Measurements from ENCODE around the gene PCDHAC1. TPM values are rescaled to one million over a fixed set of nuclear protein-coding genes. Genes with fewer than 3 reads are reported as not detected.

PCDHAC1 gene
- total RNA-seq, 4 donors from 2014 or later: 0.11 to 0.64 (median 0.18) TPM; not detected in 1

GRCh38 chr5:140969880-140970279 lies 43.8 kb downstream of the PCDHAC1 start:
- Histone ChIP-seq H3K27me3 (peaks cover 19% of the 10 kb centered on the region), H3K27ac (no peak overlapping the region), H3K9me3 (no peaks in the 10 kb centered on the region), H3K4me1 (peaks cover 15% of the 10 kb centered on the region), H3K36me3 (no peaks in the 10 kb centered on the region), H3K4me3 (no peak overlapping the region)
- TF ChIP-seq POLR2A (IDR thresholded peaks at IDR 0.05) (no peak), POLR2AphosphoS5 (IDR thresholded peaks at IDR 0.05) (no peak), EP300 (IDR thresholded peaks at IDR 0.05) (no peak), CTCF (IDR thresholded peaks at IDR 0.05) (no peak)
- no peak for DNase-seq (ENCODE audit: low spot score in 2 of 2)

GRCh38 chr5:140973550-140973949 lies 47.5 kb downstream of the PCDHAC1 start:
- H3K4me1 ChIP-seq: no peaks in the 10 kb centered on the region
- no peak for TF ChIP-seq POLR2A (IDR thresholded peaks at IDR 0.05)
- no peak for TF ChIP-seq CTCF (IDR thresholded peaks at IDR 0.05)
- TF ChIP-seq POLR2AphosphoS5 (IDR thresholded peaks at IDR 0.05): no peak
- TF ChIP-seq EP300 (IDR thresholded peaks at IDR 0.05): no peak
- no peaks in the 10 kb centered on the region for H3K36me3 ChIP-seq
- H3K27me3 ChIP-seq: no peaks in the 10 kb centered on the region
- no peaks in the 10 kb centered on the region for H3K9me3 ChIP-seq
- no peak overlapping the region for H3K4me3 ChIP-seq
- no peak for DNase-seq (ENCODE audit: low spot score in 2 of 2)
- H3K27ac ChIP-seq: no peak overlapping the region

- no peak overlapping the region for H3K4me3 ChIP-seq
- no peaks in the 10 kb centered on the region for H3K9me3 ChIP-seq
- TF ChIP-seq POLR2AphosphoS5 (IDR thresholded peaks at IDR 0.05) (no peak), CTCF (IDR thresholded peaks at IDR 0.05) (no peak), POLR2A (IDR thresholded peaks at IDR 0.05) (no peak), EP300 (IDR thresholded peaks at IDR 0.05) (no peak)
- H3K4me1 ChIP-seq: no peaks in the 10 kb centered on the region
- no peaks in the 10 kb centered on the region for H3K36me3 ChIP-seq
- no peak for DNase-seq (ENCODE audit: low spot score in 2 of 2)
- H3K27me3 ChIP-seq: no peaks in the 10 kb centered on the region
- H3K27ac ChIP-seq: no peak overlapping the region
- WGBS: 23% methylated on average over 3 of the region's 3 CpGs
Measured at GRCh38 chr5:140977003-140977402, 50.9 kb downstream of the PCDHAC1 start.

- no peak overlapping the region for H3K4me3 ChIP-seq
- no peak overlapping the region for H3K27ac ChIP-seq
- H3K9me3 ChIP-seq: no peaks in the 10 kb centered on the region
- TF ChIP-seq POLR2AphosphoS5 (IDR thresholded peaks at IDR 0.05) (no peak), EP300 (IDR thresholded peaks at IDR 0.05) (no peak), CTCF (IDR thresholded peaks at IDR 0.05) (no peak), POLR2A (IDR thresholded peaks at IDR 0.05) (no peak)
- H3K36me3 ChIP-seq: no peaks in the 10 kb centered on the region
- DNase-seq (ENCODE audit: low spot score in 2 of 2): no peak
- 67% methylated on average over 2 of the region's 2 CpGs for WGBS
- no peaks in the 10 kb centered on the region for H3K4me1 ChIP-seq
- no peaks in the 10 kb centered on the region for H3K27me3 ChIP-seq
Measured at GRCh38 chr5:140978260-140978659, 52.2 kb downstream of the PCDHAC1 start.

- Histone ChIP-seq H3K9me3 (no peaks in the 10 kb centered on the region), H3K27ac (no peak overlapping the region), H3K4me1 (no peaks in the 10 kb centered on the region), H3K36me3 (no peaks in the 10 kb centered on the region), H3K27me3 (no peaks in the 10 kb centered on the region), H3K4me3 (no peak overlapping the region)
- DNase-seq (ENCODE audit: low spot score in 2 of 2): no peak
- TF ChIP-seq CTCF (IDR thresholded peaks at IDR 0.05): no peak
- no peak for TF ChIP-seq POLR2AphosphoS5 (IDR thresholded peaks at IDR 0.05)
- no peak for TF ChIP-seq POLR2A (IDR thresholded peaks at IDR 0.05)
- no peak for TF ChIP-seq EP300 (IDR thresholded peaks at IDR 0.05)
- 90% methylated on average over 1 of the region's 1 CpG for WGBS
Measured at GRCh38 chr5:140978983-140979382, 52.9 kb downstream of the PCDHAC1 start.

Other genes with a start within 250 kb of the PCDHAC1 start
- gene HARS1, start 234.9 kb upstream of the PCDHAC1 start, total RNA-seq: 10 to 100 TPM; 73.3 to 87.0 (median 79.2) TPM
- gene HARS2, start 234.8 kb upstream of the PCDHAC1 start, total RNA-seq: 10 to 100 TPM; 21.0 to 57.0 (median 35.1) TPM
- 10 to 100 TPM; 18.2 to 36.3 (median 28.0) TPM for gene ZMAT2, start 225.9 kb upstream of the PCDHAC1 start, total RNA-seq
- not detected for gene PCDHA1, start 140.2 kb upstream of the PCDHAC1 start, total RNA-seq
- gene PCDHA2, start 131.4 kb upstream of the PCDHAC1 start, total RNA-seq: not detected
- under 1 TPM; 0.23 to 0.89 (median 0.40) TPM for gene PCDHA3, start 125.2 kb upstream of the PCDHAC1 start, total RNA-seq
- gene PCDHA4, start 119.2 kb upstream of the PCDHAC1 start, total RNA-seq: under 1 TPM; 0.21 to 0.62 (median 0.54) TPM
- gene PCDHA5, start 104.7 kb upstream of the PCDHAC1 start, total RNA-seq: under 1 TPM in 3 of 4 donors, not detected in 1; 0.15 to 0.42 (median 0.16) TPM
- under 1 TPM in 3 of 4 donors, not detected in 1; 0.55 to 0.89 (median 0.56) TPM for gene PCDHA6, start 98.3 kb upstream of the PCDHAC1 start, total RNA-seq
- gene PCDHA7, start 92.0 kb upstream of the PCDHAC1 start, total RNA-seq: under 1 TPM in 2 of 4 donors, not detected in 2; 0.38 to 0.52 TPM
- under 1 TPM in 3 of 4 donors, not detected in 1; 0.16 to 0.40 (median 0.17) TPM for gene PCDHA8, start 85.1 kb upstream of the PCDHAC1 start, total RNA-seq
- under 1 TPM; 0.08 to 0.34 (median 0.26) TPM for gene PCDHA9, start 77.9 kb upstream of the PCDHAC1 start, total RNA-seq
- gene PCDHA10, start 70.4 kb upstream of the PCDHAC1 start, total RNA-seq: 1 to 10 TPM in 1 of 4 donors, under 1 TPM in 3; 0.42 to 1.0 (median 0.57) TPM
- under 1 TPM in 2 of 4 donors, not detected in 2; 0.26 to 0.93 TPM for gene PCDHA11, start 57.3 kb upstream of the PCDHAC1 start, total RNA-seq
- under 1 TPM in 3 of 4 donors, not detected in 1; 0.36 to 0.85 (median 0.48) TPM for gene PCDHA12, start 51.0 kb upstream of the PCDHAC1 start, total RNA-seq
- gene PCDHA13, start 44.2 kb upstream of the PCDHAC1 start, total RNA-seq: under 1 TPM in 2 of 4 donors, not detected in 2; 0.38 to 0.47 TPM
- under 1 TPM in 1 of 4 donors, not detected in 3; 0.13 TPM for gene PCDHAC2, start 40.2 kb downstream of the PCDHAC1 start, total RNA-seq
- gene PCDHB1, start 125.1 kb downstream of the PCDHAC1 start, total RNA-seq: not detected
- 1 to 10 TPM; 2.2 to 5.4 (median 4.2) TPM for gene PCDHB2, start 168.3 kb downstream of the PCDHAC1 start, total RNA-seq
- gene PCDHB3, start 174.2 kb downstream of the PCDHAC1 start, total RNA-seq: 1 to 10 TPM; 1.1 to 2.5 (median 2.0) TPM
- 1 to 10 TPM; 1.8 to 5.6 (median 2.0) TPM for gene PCDHB4, start 195.5 kb downstream of the PCDHAC1 start, total RNA-seq
- 1 to 10 TPM in 2 of 4 donors, under 1 TPM in 2; 0.72 to 6.2 (median 1.9) TPM for gene PCDHB5, start 208.9 kb downstream of the PCDHAC1 start, total RNA-seq
- gene PCDHB6, start 223.8 kb downstream of the PCDHAC1 start, total RNA-seq: 1 to 10 TPM in 2 of 4 donors, under 1 TPM in 1, not detected in 1; 0.76 to 2.2 (median 1.7) TPM
- 1 to 10 TPM in 1 of 4 donors, under 1 TPM in 3; 0.49 to 1.2 (median 0.78) TPM for gene PCDHB7, start 246.3 kb downstream of the PCDHAC1 start, total RNA-seq